ENCODE results near the gene GNA14.

GRCh38 chr9:77463151-77463550 is 185.0 kb downstream of the GNA14 start:
- TF ChIP-seq EZH2 (IDR thresholded peaks at IDR 0.05) (no peak), MAX (IDR thresholded peaks at IDR 0.05) (no peak), YY1 (IDR thresholded peaks at IDR 0.05; ENCODE audit: extremely low read depth, insufficient replicate concordance, low read depth, low read length) (no peak), SIN3A (IDR thresholded peaks at IDR 0.05; ENCODE audit: low read depth) (no peak), CTCF (IDR thresholded peaks at IDR 0.05 in 2 of 3, conservative IDR thresholded peaks at IDR 0.05 in 1 of 3; ENCODE audit: borderline replicate concordance in 1 of 3, insufficient read depth in 1 of 3, low read depth in 2 of 3, low read length in 2 of 3) (no peak), TCF7L2 (IDR thresholded peaks at IDR 0.05; ENCODE audit: borderline replicate concordance, extremely low read depth, insufficient read depth, insufficient read length) (no peak), CEBPB (IDR thresholded peaks at IDR 0.05; ENCODE audit: low read depth) (no peak), EGR1 (IDR thresholded peaks at IDR 0.05; ENCODE audit: low read depth) (no peak), POLR2AphosphoS5 (IDR thresholded peaks at IDR 0.05; ENCODE audit: low read depth, low read length) (no peak), POLR2A (IDR thresholded peaks at IDR 0.05; ENCODE audit: borderline replicate concordance, extremely low read depth, insufficient read depth, insufficient read length) (no peak), JUND (IDR thresholded peaks at IDR 0.05) (no peak)
